COLO668 (cell line): ENCODE measurements around the gene AP5S1.

ENCODE experiments used
- DNase-seq: peaks from one replicate; lab custom pipeline; 2025; ENCODE audit not compliant: unreplicated experiment; lab: John Stamatoyannopoulos, UW

AP5S1 gene

GRCh38 chr20:3820048-3820900 lies at the start of gene AP5S1:
Gene AP5S1, plus strand, starts transcription at chr20:3820547. Its CDS starts 1,571 bp downstream, at chr20:3822118.
- peak; percentile 97 for DNase-seq

GRCh38 chr20:3771552-3772058 lies 48.7 kb upstream of the AP5S1 start:
- DNase-seq, result no peak

- DNase-seq, result no peak
These were observed 44.8 kb upstream of the AP5S1 start for GRCh38 chr20:3775457-3776108.

- no peak for DNase-seq
These were observed 43.0 kb upstream of the AP5S1 start for GRCh38 chr20:3777381-3777715.

- peak; percentile 55 for DNase-seq
These were observed 42.4 kb upstream of the AP5S1 start for GRCh38 chr20:3777716-3778629.

GRCh38 chr20:3778976-3779375 lies 41.4 kb upstream of the AP5S1 start:
- DNase-seq, result no peak

GRCh38 chr20:3781153-3781910 lies 39.0 kb upstream of the AP5S1 start, which contains the start of gene SPEF1:
Gene SPEF1, minus strand, starts transcription at chr20:3781448. Its CDS starts 161 bp downstream, at chr20:3781287.
- peak; percentile 88 for DNase-seq

GRCh38 chr20:3782597-3782996 lies 37.8 kb upstream of the AP5S1 start:
- DNase-seq, result no peak

- DNase-seq, result peak; percentile 26
These were observed 37.3 kb upstream of the AP5S1 start for GRCh38 chr20:3783068-3783489.

GRCh38 chr20:3783511-3784195 lies 36.7 kb upstream of the AP5S1 start:
- no peak for DNase-seq

GRCh38 chr20:3784216-3784853 lies 36.0 kb upstream of the AP5S1 start:
- DNase-seq, result peak; percentile 40

GRCh38 chr20:3784863-3785239 lies 35.5 kb upstream of the AP5S1 start:
- DNase-seq, result no peak

GRCh38 chr20:3785240-3786125 lies 34.9 kb upstream of the AP5S1 start:
- DNase-seq, result peak; percentile 70

GRCh38 chr20:3786126-3786484 lies 34.2 kb upstream of the AP5S1 start:
- peak; percentile 79 for DNase-seq

- peak; percentile 98 for DNase-seq
These were observed 33.6 kb upstream of the AP5S1 start, which contains the start of gene CENPB for GRCh38 chr20:3786665-3787323. Gene CENPB, minus strand, starts transcription at chr20:3786740. Its CDS starts 257 bp downstream, at chr20:3786483.

GRCh38 chr20:3787324-3788014 lies 32.9 kb upstream of the AP5S1 start:
- no peak for DNase-seq

GRCh38 chr20:3788685-3789155 lies 31.6 kb upstream of the AP5S1 start:
- peak; percentile 38 for DNase-seq
